ENCODE measurements around the gene ALDH1A3. TPM values are rescaled to one million over a fixed set of nuclear protein-coding genes. Genes with fewer than 3 reads are reported as not detected.

Gene ALDH1A3
- total RNA-seq, 1 donor, result 54.6 TPM

DNA sequence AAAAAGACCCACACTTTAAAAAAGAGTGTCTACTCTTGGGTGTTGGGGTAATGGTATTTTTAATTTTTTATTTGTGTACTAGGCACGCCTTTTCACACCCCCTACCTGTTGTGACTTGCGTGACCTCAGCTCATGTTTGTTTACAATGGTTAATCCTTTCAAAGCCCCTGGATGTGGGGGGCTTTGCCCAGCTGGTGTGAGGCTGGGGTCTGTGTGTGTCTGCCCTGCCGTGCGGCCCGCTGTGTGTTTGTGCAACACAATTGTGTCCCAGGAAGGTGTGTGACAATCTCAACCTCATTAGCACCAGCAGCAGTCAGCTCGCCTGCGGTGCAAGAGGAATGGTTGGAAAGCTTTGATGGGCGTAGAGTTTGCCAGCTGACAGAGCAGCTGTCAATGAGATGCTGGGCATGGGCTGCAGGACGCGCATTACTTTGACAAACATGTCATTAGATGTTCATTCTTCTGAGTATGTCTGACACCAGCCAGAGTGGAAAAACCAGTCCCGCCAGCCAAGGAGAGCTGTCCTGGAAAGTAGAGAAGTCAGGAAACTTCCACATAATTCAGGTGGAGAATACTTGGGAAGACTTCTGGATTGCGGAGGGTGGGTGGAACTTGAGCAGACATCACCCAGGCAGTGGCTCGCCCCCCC, 49.1 kb downstream of the ALDH1A3 start:
- H3K4me1 ChIP-seq (ENCODE audit: insufficient read depth, low read length), result peaks cover 11% of the 10 kb centered on the region
- H3K4me3 ChIP-seq (ENCODE audit: insufficient read depth, low read length), result no peak overlapping the region
- H4K20me1 ChIP-seq (ENCODE audit: insufficient read depth, low read length), result no peaks in the 10 kb centered on the region
- no peak overlapping the region for H2AFZ ChIP-seq (ENCODE audit: low read length)
- no peak overlapping the region for H3K27ac ChIP-seq (ENCODE audit: low read depth, low read length)
- no peak for TF ChIP-seq CTCF (IDR thresholded peaks at IDR 0.05; ENCODE audit: extremely low read depth, low read depth, low read length)
- H3K4me2 ChIP-seq (ENCODE audit: insufficient read depth, low read length), result no peak overlapping the region
- H3K9me3 ChIP-seq (ENCODE audit: low read depth, low read length), result no peaks in the 10 kb centered on the region
- DNase-seq (ENCODE audit: insufficient read length, low spot score, missing footprints), result no peak
- H3K36me3 ChIP-seq (ENCODE audit: insufficient read depth, low read length), result peaks cover 30% of the 10 kb centered on the region
- peaks cover 15% of the 10 kb centered on the region for H3K79me2 ChIP-seq (ENCODE audit: insufficient read depth, low read length)
- H3K27me3 ChIP-seq (ENCODE audit: insufficient read depth, low read length), result no peaks in the 10 kb centered on the region

GRCh38 chr15:100929641-100930042, 50.0 kb downstream of the ALDH1A3 start:
- H3K79me2 ChIP-seq (ENCODE audit: insufficient read depth, low read length), result peaks cover 6% of the 10 kb centered on the region
- TF ChIP-seq CTCF (IDR thresholded peaks at IDR 0.05; ENCODE audit: extremely low read depth, low read depth, low read length), result no peak
- no peaks in the 10 kb centered on the region for H3K9me3 ChIP-seq (ENCODE audit: low read depth, low read length)
- no peaks in the 10 kb centered on the region for H3K27me3 ChIP-seq (ENCODE audit: insufficient read depth, low read length)
- no peak for DNase-seq (ENCODE audit: insufficient read length, low spot score, missing footprints)
- H3K4me3 ChIP-seq (ENCODE audit: insufficient read depth, low read length), result no peak overlapping the region
- peaks cover 9% of the 10 kb centered on the region for H3K4me1 ChIP-seq (ENCODE audit: insufficient read depth, low read length)
- H3K36me3 ChIP-seq (ENCODE audit: insufficient read depth, low read length), result peaks cover 30% of the 10 kb centered on the region
- H2AFZ ChIP-seq (ENCODE audit: low read length), result no peak overlapping the region
- H4K20me1 ChIP-seq (ENCODE audit: insufficient read depth, low read length), result no peaks in the 10 kb centered on the region
- H3K4me2 ChIP-seq (ENCODE audit: insufficient read depth, low read length), result no peak overlapping the region
- no peak overlapping the region for H3K27ac ChIP-seq (ENCODE audit: low read depth, low read length)

DNA sequence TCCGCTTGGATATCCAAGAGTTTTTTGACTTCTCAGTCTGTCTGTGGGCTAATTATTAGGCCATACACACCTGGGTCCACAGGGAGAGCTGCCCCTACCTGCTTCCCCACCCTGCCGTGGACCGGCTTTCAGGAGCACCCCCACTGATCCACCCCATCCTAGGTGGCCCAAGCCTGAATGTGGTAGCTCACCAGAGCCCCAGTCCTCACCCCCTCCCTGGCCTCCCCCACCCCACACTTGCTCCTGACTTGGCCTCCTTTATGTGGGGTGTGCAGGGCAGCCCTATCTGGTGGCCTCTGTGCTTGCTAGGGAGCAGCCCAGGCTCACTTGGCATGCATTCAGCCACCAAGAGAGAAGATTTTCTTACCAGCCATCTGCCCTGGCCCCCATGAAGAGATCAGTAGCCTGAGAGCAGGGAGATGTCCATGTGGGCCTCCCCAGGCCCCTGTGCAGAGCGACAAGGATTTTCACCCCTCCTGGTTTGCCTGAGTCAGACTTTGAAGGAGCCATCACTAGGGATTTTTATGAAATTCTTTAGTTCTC, 50.7 kb downstream of the ALDH1A3 start:
- no peak overlapping the region for H2AFZ ChIP-seq (ENCODE audit: low read length)
- no peaks in the 10 kb centered on the region for H4K20me1 ChIP-seq (ENCODE audit: insufficient read depth, low read length)
- no peak for TF ChIP-seq CTCF (IDR thresholded peaks at IDR 0.05; ENCODE audit: extremely low read depth, low read depth, low read length)
- peaks cover 5% of the 10 kb centered on the region for H3K79me2 ChIP-seq (ENCODE audit: insufficient read depth, low read length)
- H3K4me2 ChIP-seq (ENCODE audit: insufficient read depth, low read length), result no peak overlapping the region
- no peak overlapping the region for H3K4me3 ChIP-seq (ENCODE audit: insufficient read depth, low read length)
- H3K4me1 ChIP-seq (ENCODE audit: insufficient read depth, low read length), result peaks cover 9% of the 10 kb centered on the region
- no peaks in the 10 kb centered on the region for H3K9me3 ChIP-seq (ENCODE audit: low read depth, low read length)
- H3K27me3 ChIP-seq (ENCODE audit: insufficient read depth, low read length), result no peaks in the 10 kb centered on the region
- no peak for DNase-seq (ENCODE audit: insufficient read length, low spot score, missing footprints)
- peaks cover 30% of the 10 kb centered on the region for H3K36me3 ChIP-seq (ENCODE audit: insufficient read depth, low read length)
- H3K27ac ChIP-seq (ENCODE audit: low read depth, low read length), result no peak overlapping the region

- no peak for TF ChIP-seq CTCF (IDR thresholded peaks at IDR 0.05; ENCODE audit: extremely low read depth, low read depth, low read length)
- H2AFZ ChIP-seq (ENCODE audit: low read length), result no peak overlapping the region
- DNase-seq (ENCODE audit: insufficient read length, low spot score, missing footprints), result no peak
- no peak overlapping the region for H3K27ac ChIP-seq (ENCODE audit: low read depth, low read length)
- no peak overlapping the region for H3K4me2 ChIP-seq (ENCODE audit: insufficient read depth, low read length)
- no peaks in the 10 kb centered on the region for H4K20me1 ChIP-seq (ENCODE audit: insufficient read depth, low read length)
- peaks cover 9% of the 10 kb centered on the region for H3K4me1 ChIP-seq (ENCODE audit: insufficient read depth, low read length)
- H3K4me3 ChIP-seq (ENCODE audit: insufficient read depth, low read length), result no peak overlapping the region
- H3K79me2 ChIP-seq (ENCODE audit: insufficient read depth, low read length), result peaks cover 5% of the 10 kb centered on the region
- no peaks in the 10 kb centered on the region for H3K9me3 ChIP-seq (ENCODE audit: low read depth, low read length)
- H3K36me3 ChIP-seq (ENCODE audit: insufficient read depth, low read length), result peaks cover 22% of the 10 kb centered on the region
- H3K27me3 ChIP-seq (ENCODE audit: insufficient read depth, low read length), result no peaks in the 10 kb centered on the region
Measured at GRCh38 chr15:100931143-100931890, 51.7 kb downstream of the ALDH1A3 start.
